Hepatocyte (in vitro differentiated cells): ENCODE measurements around the gene MAN2A1.

ENCODE experiments used
- CTCF ChIP-seq: fragments of 200-600 bp; sonication (generic); IDR thresholded peaks from 2 replicates; pipeline ENCODE4 v1.5.1; 2016; ENCODE audit warnings: antibody characterized with exemption, mild to moderate bottlenecking; ENCODE audit not compliant: poor library complexity
- EZH2 ChIP-seq: fragments of 200-600 bp; sonication (generic); IDR thresholded peaks from 2 replicates; pipeline ENCODE4 v1.6.1; 2016; ENCODE audit warnings: antibody characterized with exemption, mild to moderate bottlenecking, borderline replicate concordance
- EZH2phosphoT487 ChIP-seq: fragments of 200-600 bp; sonication (generic); IDR thresholded peaks from one replicate; pipeline ENCODE4 v1.6.1; 2018; ENCODE audit warnings: antibody characterized with exemption, mild to moderate bottlenecking, low read depth, moderate library complexity; ENCODE audit not compliant: unreplicated experiment, severe bottlenecking

GRCh38 chr5:109837231-109837861 lies 147.6 kb downstream of the MAN2A1 start:
- no peak for TF ChIP-seq CTCF
- TF ChIP-seq EZH2phosphoT487 = no peak
- no peak for TF ChIP-seq EZH2
